RWPE1 (cell line): ENCODE measurements around the gene CHST1.

ENCODE experiments used
- CTCF ChIA-PET: fragments of 350-600 bp; sonication (Branson Sonifier 250); formaldehyde crosslinking; extraction: SDS; loops from one replicate; lab custom pipeline; 2021; lab: Yijun Ruan, JAX
- POLR2A ChIA-PET: fragments of 400-600 bp; formaldehyde crosslinking; extraction: SDS; loops from one replicate; lab custom pipeline; 2020; ENCODE audit warnings: antibody characterized with exemption; ENCODE audit not compliant: low non-redundant PET; lab: Yijun Ruan, JAX
- DNase-seq: peaks from one replicate; pipeline ENCODE4 v3.0.0; 2012; ENCODE audit warnings: low spot score
- H3K27ac ChIP-seq: fragments of 450-650 bp; 2 replicates; pipeline ENCODE4 v1.5.1; 2017
- CTCF ChIP-seq: fragments of 450-650 bp; conservative IDR thresholded peaks from 2 replicates; pipeline ENCODE4 v1.5.1; 2017; ENCODE audit warnings: low read depth, mild to moderate bottlenecking

CHST1 gene

GRCh38 chr11:45675646-45676045 is 10.2 kb upstream of the CHST1 start:
- CTCF ChIA-PET: no interaction called here
- no peak for DNase-seq
- POLR2A ChIA-PET: no interaction called here
- H3K27ac ChIP-seq: no peak overlapping the region
- no peak for TF ChIP-seq CTCF

DNA sequence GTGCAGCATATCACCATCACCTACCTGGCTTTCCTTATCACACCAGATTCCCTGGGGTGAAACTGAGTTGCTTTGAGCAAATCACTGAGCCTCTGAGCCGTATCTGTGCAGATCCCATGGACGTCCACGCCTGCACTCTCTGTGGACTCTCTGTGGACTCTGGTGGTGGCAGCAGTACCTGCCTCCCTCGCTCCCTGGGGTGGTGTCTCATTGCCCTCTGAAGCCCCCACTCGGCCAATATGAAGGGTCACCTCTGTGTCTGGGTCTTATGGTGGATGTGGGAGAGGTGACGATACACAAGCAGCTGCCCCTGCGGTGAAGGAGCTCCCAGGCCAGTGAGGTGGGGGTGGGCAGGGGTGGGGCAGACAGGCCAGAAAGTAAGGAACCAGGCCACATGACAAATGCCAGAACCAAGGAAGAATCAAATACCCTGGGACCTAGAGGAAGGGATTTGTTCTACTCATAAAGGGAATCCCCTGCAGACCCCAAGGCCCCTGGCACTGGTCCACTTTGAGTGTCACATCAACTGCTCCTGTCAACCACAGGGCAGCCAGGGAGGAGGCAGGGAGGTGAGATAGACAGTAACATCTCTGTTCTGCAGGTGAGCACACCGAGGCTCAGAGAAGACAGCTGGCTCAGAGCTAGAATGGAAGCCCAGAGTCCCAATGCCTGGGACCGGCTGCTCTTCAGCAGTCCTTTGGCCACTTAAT is 9.2 kb upstream of the CHST1 start:
- TF ChIP-seq CTCF: no peak
- no peak overlapping the region for H3K27ac ChIP-seq
- CTCF ChIA-PET: no interaction called here
- DNase-seq: no peak
- POLR2A ChIA-PET: no interaction called here

- POLR2A ChIA-PET: no interaction called here
- DNase-seq: no peak
- CTCF ChIA-PET: interaction anchor here (0.7 kb wide), 1 partner anchor 1861 kb away, joined by 3 read pairs; no protein-coding TSS in a partner anchor
These were observed 8.0 kb upstream of the CHST1 start for GRCh38 chr11:45673441-45673840.

GRCh38 chr11:45672593-45672992 is 7.2 kb upstream of the CHST1 start:
- CTCF ChIA-PET: no interaction called here
- no peak for DNase-seq
- TF ChIP-seq CTCF: no peak
- POLR2A ChIA-PET: no interaction called here
- no peak overlapping the region for H3K27ac ChIP-seq

More at GRCh38 chr11:45673441-45673840, 8.0 kb upstream of the CHST1 start:
- no peak overlapping the region for H3K27ac ChIP-seq
- no peak for TF ChIP-seq CTCF

DNA sequence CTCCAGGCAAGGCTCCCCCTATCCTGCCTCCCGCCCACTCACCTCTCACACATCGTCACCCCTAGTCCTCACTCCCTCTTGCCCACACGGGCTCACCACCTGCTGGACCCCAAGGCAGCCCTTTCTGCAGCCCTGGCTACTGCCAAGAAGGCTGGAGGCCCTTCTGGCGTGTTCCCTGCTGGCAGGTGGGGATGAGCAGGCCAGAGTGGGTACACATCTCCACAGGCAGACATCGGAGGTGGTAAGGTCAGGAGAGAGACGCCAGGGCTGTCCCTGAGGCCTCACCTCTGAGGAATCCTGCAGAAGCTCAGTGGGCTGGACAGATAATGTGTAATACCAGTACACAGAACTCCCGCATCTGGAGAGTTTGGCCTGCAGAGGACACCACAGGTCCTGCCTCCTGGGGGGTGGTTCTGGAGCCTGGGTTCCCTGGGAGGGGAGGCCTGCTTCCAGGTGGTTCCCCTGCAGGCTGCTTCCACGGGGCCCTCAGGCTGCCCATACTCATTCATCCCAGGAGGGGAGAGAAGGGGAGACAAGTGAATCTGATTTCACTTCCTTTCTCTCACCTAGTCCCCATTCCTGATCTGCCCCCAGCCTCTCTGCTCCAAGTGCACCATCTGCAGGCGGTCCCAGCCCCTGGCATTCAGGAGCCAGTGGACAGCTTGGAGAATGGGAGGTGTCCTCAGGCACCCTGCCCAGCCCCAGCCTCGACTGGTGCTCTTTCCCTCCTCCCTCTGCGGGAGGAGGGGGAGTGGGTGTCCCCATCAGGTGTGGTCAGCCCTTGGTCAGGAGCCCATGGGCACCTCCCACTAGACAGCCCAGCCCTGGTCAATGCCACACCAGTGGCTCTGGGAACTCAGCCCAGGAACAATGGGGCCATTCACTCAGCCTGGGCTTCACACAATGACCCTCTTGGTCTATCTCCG is 6.1 kb upstream of the CHST1 start:
- no peak for DNase-seq
- ChIA-PET CTCF (interaction anchor here (0.6 to 1.1 kb wide), 3 partner anchors 9 to 100 kb away, joined by 3 to 5 read pairs (median 3); no protein-coding TSS in a partner anchor), POLR2A (no interaction called here)
- H3K27ac ChIP-seq: no peak overlapping the region
- TF ChIP-seq CTCF: no peak

DNA sequence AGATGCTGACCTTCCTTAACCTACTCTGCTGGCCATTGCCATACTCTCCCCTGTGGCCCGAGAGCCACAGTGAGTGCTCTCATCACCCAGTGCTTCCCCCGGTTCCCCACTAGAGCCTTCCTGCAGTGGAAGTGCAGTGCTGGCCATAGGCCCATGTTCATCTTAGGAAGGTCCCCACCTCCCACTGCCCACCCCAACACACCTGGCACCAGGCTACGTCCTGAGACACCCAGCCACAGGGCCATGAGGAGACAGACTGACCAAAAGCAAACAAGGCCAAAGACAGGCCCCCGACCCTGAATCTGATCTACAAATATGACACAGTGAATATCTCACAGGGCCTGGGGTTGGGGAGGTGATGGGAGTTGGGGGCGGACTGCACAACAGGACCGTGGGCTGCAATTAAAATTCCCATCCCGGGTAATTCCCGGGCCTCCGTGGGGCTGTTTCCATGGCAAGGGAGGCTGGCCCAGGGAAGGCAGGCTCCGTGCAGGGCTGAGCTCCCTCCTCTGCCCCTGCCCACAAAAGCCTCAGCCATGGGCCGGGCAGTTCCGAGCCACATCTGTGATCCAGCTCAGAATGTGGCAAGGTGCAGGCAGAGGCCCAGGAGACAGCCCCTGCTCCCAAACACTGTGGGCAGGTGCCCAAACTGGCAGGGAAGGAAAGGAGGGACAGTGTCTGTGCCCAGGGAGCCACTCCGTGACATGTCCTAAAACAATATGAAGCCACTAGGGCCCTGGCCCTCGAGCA is 5.1 kb upstream of the CHST1 start:
- POLR2A ChIA-PET: no interaction called here
- DNase-seq: no peak
- CTCF ChIA-PET: interaction anchor here (0.9 to 1.1 kb wide), 2 partner anchors 16 to 101 kb away, joined by 3 to 5 read pairs; no protein-coding TSS in a partner anchor
- no peak overlapping the region for H3K27ac ChIP-seq
- TF ChIP-seq CTCF: no peak
